ENCODE data around the gene PDGFA. TPM values are rescaled to one million over a fixed set of nuclear protein-coding genes. Genes with fewer than 3 reads are reported as not detected.

PDGFA gene
- total RNA-seq, 1 donor from 2014 or later: 78.8 TPM

DNA sequence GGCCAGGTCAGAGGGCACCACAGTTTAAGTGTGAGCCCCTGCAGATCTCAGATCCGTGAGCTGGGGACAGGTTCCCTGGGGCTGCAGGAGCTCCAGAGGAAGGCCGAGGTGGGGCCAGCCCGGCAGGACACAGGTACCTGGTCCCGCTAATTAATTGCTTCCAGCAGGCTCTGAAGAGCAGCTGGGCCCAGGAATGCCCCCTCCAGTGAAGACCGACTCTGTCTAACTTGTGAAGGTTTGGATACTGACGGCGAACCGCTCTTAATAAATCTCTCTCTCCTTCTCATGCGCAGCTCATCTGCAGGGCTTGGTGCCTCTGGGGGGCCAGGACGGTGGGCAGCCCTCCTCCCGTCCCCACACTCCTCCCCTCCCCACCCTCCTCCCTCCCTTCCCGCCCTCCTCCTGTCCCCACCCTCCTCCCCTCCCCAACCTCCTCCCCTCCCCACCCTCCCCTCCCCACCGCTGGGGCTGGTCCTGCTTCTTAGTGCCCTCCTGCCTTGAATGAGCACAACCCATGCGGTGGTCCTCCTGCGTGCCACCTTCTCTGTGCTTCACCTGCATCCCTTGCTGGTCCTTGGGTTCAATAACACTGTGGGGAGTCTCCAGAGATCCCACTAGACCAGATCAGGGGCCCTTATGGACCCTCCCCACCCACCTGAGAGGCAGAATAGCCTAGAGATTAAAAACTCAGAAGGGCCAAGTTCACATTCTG, 38.3 kb downstream of the PDGFA start:
- H3K36me3 Mint-ChIP-seq: no peaks in the 10 kb centered on the region
- no peak overlapping the region for H3K4me3 Mint-ChIP-seq
- no peak for DNase-seq (ENCODE audit: low spot score in 2 of 2, unreplicated experiment in 2 of 2)
- peaks cover 70% of the 10 kb centered on the region for H3K4me1 Mint-ChIP-seq
- TF ChIP-seq, protein P1, sequence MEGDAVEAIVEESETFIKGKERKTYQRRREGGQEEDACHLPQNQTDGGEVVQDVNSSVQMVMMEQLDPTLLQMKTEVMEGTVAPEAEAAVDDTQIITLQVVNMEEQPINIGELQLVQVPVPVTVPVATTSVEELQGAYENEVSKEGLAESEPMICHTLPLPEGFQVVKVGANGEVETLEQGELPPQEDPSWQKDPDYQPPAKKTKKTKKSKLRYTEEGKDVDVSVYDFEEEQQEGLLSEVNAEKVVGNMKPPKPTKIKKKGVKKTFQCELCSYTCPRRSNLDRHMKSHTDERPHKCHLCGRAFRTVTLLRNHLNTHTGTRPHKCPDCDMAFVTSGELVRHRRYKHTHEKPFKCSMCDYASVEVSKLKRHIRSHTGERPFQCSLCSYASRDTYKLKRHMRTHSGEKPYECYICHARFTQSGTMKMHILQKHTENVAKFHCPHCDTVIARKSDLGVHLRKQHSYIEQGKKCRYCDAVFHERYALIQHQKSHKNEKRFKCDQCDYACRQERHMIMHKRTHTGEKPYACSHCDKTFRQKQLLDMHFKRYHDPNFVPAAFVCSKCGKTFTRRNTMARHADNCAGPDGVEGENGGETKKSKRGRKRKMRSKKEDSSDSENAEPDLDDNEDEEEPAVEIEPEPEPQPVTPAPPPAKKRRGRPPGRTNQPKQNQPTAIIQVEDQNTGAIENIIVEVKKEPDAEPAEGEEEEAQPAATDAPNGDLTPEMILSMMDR (IDR thresholded peaks at IDR 0.05; ENCODE audit: unreplicated experiment): no peak
- peaks cover 10% of the 10 kb centered on the region for H3K9me3 Mint-ChIP-seq
- H3K27me3 Mint-ChIP-seq (ENCODE audit: low read depth): no peaks in the 10 kb centered on the region
- no peak overlapping the region for H3K27ac Mint-ChIP-seq

DNA sequence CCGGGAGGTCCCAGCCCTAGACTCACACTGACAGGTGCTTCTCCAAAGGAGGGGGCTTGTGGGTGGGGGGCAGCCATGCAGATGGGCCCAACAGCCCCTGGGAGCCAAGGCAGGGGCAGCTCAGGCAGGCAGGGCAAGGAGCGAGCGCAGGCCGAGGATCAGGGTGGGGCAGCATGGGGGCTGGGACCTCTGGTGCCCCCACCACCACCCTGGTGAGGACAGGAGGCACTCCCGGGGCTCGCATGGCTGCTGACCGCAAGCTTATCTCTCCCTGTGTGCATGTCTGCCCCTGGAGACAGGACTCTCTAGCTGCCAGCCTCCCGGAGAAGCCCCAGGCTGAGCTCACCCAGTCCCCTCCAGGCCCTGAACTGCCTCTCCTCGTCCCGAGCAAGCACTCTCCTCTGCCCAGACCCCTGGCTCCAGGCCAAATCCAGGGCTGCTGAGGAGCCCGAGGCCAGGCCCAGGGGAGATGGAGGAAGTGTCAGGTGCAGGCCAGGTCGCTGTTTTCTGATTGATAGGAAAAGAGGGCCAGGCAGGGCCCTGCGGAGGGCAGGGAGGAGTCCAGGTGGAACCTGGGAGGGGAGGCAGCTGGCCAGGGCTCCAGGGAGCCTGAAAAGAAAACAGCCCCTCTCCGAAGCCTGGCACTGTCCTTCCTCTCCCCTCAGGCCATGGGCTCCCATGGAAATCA, 39.0 kb downstream of the PDGFA start:
- H3K4me1 Mint-ChIP-seq: peaks cover 64% of the 10 kb centered on the region
- DNase-seq (ENCODE audit: low spot score in 2 of 2, unreplicated experiment in 2 of 2): peak in 1 of 2 experiments; percentile 66
- H3K27me3 Mint-ChIP-seq (ENCODE audit: low read depth): no peaks in the 10 kb centered on the region
- no peak overlapping the region for H3K4me3 Mint-ChIP-seq
- H3K27ac Mint-ChIP-seq: peak overlapping the region; percentile 59
- TF ChIP-seq, protein P1 (IDR thresholded peaks at IDR 0.05; ENCODE audit: unreplicated experiment): no peak
- H3K9me3 Mint-ChIP-seq: peaks cover 10% of the 10 kb centered on the region
- H3K36me3 Mint-ChIP-seq: no peaks in the 10 kb centered on the region

DNA sequence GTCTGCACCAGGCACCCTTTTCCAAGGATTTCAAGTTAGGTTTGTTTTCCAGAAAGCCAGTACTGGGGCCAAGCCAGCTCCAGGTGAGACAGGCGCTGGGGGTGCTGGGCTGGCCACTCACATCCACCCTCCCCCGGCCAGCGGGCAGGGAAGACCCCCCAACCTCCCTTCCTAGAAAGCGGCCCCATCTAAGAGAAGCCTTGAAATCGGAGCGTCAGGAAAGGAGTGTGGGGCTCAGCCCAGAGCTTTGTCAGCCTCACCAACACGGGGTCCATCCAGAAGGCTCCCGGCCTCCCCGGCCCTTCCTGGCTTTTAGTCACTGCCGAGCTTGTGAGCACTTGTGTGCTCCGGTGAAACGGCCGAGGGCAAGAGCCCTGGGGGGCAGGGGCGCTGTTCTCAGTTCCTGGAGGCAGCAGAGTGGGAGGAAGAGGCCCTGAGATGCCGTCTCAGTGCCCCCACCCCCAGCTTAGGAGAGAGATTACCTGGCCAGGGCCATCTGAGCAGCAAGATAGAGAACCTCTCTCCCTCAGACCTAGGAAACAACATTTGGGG, 39.6 kb downstream of the PDGFA start:
- Mint-ChIP-seq H3K4me3 (no peak overlapping the region), H3K27ac (peak overlapping the region; percentile 59), H3K36me3 (no peaks in the 10 kb centered on the region), H3K4me1 (peaks cover 58% of the 10 kb centered on the region), H3K9me3 (peaks cover 10% of the 10 kb centered on the region), H3K27me3 (ENCODE audit: low read depth) (no peaks in the 10 kb centered on the region)
- TF ChIP-seq, protein P1 (IDR thresholded peaks at IDR 0.05; ENCODE audit: unreplicated experiment): no peak
- no peak for DNase-seq (ENCODE audit: low spot score in 2 of 2, unreplicated experiment in 2 of 2)

DNA sequence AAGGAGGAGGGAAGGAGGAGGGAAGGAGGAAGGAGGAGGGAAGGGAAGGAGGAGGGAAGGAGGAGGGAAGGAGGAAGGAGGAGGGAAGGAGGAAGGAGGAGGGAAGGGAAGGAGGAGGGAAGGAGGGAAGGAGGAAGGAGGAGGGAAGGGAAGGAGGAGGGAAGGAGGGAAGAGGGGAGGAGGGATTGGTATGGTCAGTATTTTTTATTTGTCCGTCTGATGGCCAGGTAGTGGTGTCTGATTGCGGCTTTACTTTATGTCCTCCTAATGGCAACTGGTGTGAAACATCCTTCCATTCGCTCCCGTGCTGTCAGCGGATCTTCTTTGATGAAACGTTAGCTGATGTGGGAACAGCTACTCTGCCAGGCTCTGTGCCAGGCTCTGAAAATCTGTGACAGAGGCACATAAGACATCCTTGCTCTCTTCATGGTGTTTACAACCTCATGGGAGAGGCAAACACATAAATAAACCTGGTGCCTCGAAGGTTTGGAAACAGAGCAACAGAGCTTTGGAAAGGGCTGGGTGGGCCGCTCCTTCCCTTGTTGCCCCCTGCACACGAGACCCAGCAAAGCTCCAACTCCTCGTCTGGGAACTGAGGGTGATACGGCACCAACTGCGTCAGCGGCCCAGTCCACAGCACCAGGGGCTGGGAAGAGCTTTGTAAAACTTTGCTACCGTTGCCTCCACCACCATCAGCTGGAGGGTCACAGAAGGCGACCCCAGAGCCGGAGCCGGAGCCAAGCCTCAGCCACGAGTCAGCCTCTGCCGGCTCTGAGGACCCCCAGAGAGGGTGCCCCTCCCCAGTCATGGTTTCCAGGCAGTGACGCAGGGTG, 40.3 kb downstream of the PDGFA start:
- H3K9me3 Mint-ChIP-seq: peaks cover 10% of the 10 kb centered on the region
- no peak overlapping the region for H3K4me3 Mint-ChIP-seq
- no peaks in the 10 kb centered on the region for H3K27me3 Mint-ChIP-seq (ENCODE audit: low read depth)
- no peaks in the 10 kb centered on the region for H3K36me3 Mint-ChIP-seq
- TF ChIP-seq, protein P1 (IDR thresholded peaks at IDR 0.05; ENCODE audit: unreplicated experiment): no peak
- H3K27ac Mint-ChIP-seq: no peak overlapping the region
- H3K4me1 Mint-ChIP-seq: peaks cover 51% of the 10 kb centered on the region
- DNase-seq (ENCODE audit: low spot score in 2 of 2, unreplicated experiment in 2 of 2): no peak

DNA sequence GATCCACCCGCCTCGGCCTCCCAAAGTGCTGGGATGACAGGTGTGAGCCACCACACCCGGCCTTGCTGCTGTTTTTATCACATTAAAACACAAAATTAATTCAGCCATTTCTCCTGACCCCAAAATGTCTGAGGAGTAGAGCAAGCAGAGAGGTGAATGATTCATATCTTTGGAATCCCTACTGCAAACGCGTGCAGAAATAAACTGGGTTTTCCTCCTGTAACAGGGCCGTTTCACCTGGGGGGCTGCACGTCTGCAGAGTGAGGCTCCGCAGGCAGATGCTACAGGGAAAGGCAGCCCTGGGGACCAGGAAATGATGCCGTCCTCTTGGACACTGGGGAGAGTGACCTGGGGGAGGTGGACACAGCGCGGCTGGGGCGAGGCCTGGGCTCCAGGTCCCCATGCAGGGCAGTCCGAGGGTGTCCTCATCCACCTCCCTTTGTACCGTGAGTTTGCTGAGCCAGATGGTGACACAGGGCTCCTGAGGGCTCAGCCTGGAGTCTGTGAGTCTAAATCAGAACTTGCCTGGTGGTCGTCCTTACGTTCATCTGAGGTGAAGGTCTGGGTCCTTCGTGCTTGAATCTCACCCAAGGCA, 41.9 kb downstream of the PDGFA start:
- TF ChIP-seq, protein P1 (IDR thresholded peaks at IDR 0.05; ENCODE audit: unreplicated experiment): no peak
- Mint-ChIP-seq H3K27ac (peak overlapping the region; percentile 76), H3K36me3 (no peaks in the 10 kb centered on the region), H3K9me3 (peaks cover 7% of the 10 kb centered on the region), H3K4me1 (peaks cover 39% of the 10 kb centered on the region), H3K4me3 (no peak overlapping the region), H3K27me3 (ENCODE audit: low read depth) (no peaks in the 10 kb centered on the region)
- no peak for DNase-seq (ENCODE audit: low spot score in 2 of 2, unreplicated experiment in 2 of 2)

Measured in mesothelial cell of epicardium (in vitro differentiated cells).